Endothelial cell of umbilical vein (primary cell): ENCODE data around the gene ERBB2. TPM values are rescaled to one million over a fixed set of nuclear protein-coding genes. Genes with fewer than 3 reads are reported as not detected.

Source experiments
- BruUV-seq: library from RNA; stranded (reverse); fragments of 400-500 nt; replicated peaks from 2 replicates; lab custom pipeline; 2021; lab: Mats Ljungman, UMichigan
- CTCF ChIA-PET: fragments of 300-600, 350-600 bp; sonication (Branson Sonifier 250); formaldehyde crosslinking; loops from one replicate; lab custom pipeline; 2021; ENCODE audit warnings: antibody characterized with exemption, inconsistent platforms; lab: Charles Lee
- POLR2A ChIA-PET: fragments of 300-600, 350-600 bp; sonication (Branson Sonifier 250); formaldehyde crosslinking; loops from one replicate; lab custom pipeline; 2021; ENCODE audit warnings: antibody characterized with exemption, inconsistent platforms; lab: Charles Lee
- DNase-seq: peaks from one replicate; pipeline ENCODE4 v3.0.0-alpha.2; 2011; ENCODE audit warnings: low read depth, low spot score
- FAIRE-seq: peaks from 2 replicates; lab custom pipeline; 2011; peaks lifted over from hg19 to GRCh38; lab: Jason Lieb, UNC
- H2AFZ ChIP-seq: 2 replicates; pipeline ENCODE4 v1.6.0; 2012; ENCODE audit warnings: low read depth, low read length, control low read depth, inconsistent platforms
- H3K27ac ChIP-seq: 2 replicates; pipeline ENCODE4 v1.5.1; 2011; ENCODE audit warnings: low read depth, mild to moderate bottlenecking, control low read depth, low read length, moderate library complexity; ENCODE audit not compliant: insufficient read depth
- H3K27me3 ChIP-seq, 2 experiments: 2 replicates each; pipeline versions ENCODE4 v1.6.0 to v1.6.1; 2011; ENCODE audit warnings: low read length in 2 of 2, mixed read lengths in 1 of 2; ENCODE audit not compliant: control insufficient read depth in 2 of 2, insufficient read depth in 2 of 2
- H3K36me3 ChIP-seq, 2 experiments: 2 replicates in 1 of 2; 3 replicates in 1 of 2; pipeline ENCODE4 v1.5.1; 2011; ENCODE audit warnings: low read length in 2 of 2, mild to moderate bottlenecking in 1 of 2, moderate library complexity in 1 of 2; ENCODE audit not compliant: control insufficient read depth in 2 of 2, insufficient read depth in 2 of 2; ENCODE audit errors: extremely low read depth in 1 of 2
- H3K4me1 ChIP-seq: 3 replicates; pipeline ENCODE4 v1.5.1; 2011; ENCODE audit warnings: mild to moderate bottlenecking, low read length; ENCODE audit not compliant: control insufficient read depth, insufficient read depth; ENCODE audit errors: extremely low read depth
- H3K4me2 ChIP-seq: 2 replicates; pipeline ENCODE4 v1.6.1; 2011; ENCODE audit warnings: low read length, control low read depth, mixed read lengths; ENCODE audit not compliant: insufficient read depth
- H3K4me3 ChIP-seq, 3 experiments: fragments of 200-600 bp in 1 of 3; sonication (generic), shearing (Covaris generic) in 1 of 3; replicated peaks in 1 of 3; 2 replicates each; pipeline ENCODE4 v1.5.1; 2011 to 2016; ENCODE audit warnings: control low read depth in 3 of 3, low read length in 3 of 3, mild to moderate bottlenecking in 2 of 3, inconsistent platforms in 1 of 3, low read depth in 1 of 3, moderate library complexity in 1 of 3; ENCODE audit not compliant: insufficient read depth in 1 of 3
- H3K79me2 ChIP-seq: 2 replicates; pipeline ENCODE4 v1.6.0; 2012; ENCODE audit warnings: low read length, inconsistent platforms; ENCODE audit not compliant: control insufficient read depth, insufficient read depth
- H3K9ac ChIP-seq: replicated peaks from 2 replicates; pipeline ENCODE3; 2011; ENCODE audit warnings: low read length, control low read depth; ENCODE audit not compliant: insufficient read depth; ENCODE audit errors: extremely low read depth
- H3K9me1 ChIP-seq: replicated peaks from 3 replicates; pipeline ENCODE4 v1.6.0; 2011; ENCODE audit warnings: mild to moderate bottlenecking, low read length; ENCODE audit not compliant: control insufficient read depth, insufficient read depth; ENCODE audit errors: extremely low read depth
- H3K9me3 ChIP-seq: replicated peaks from 2 replicates; pipeline ENCODE4 v1.5.1; 2012; ENCODE audit warnings: low read length, inconsistent platforms; ENCODE audit not compliant: control insufficient read depth, insufficient read depth
- H4K20me1 ChIP-seq: replicated peaks from 2 replicates; pipeline ENCODE3; 2011; ENCODE audit warnings: mild to moderate bottlenecking, low read length; ENCODE audit not compliant: control insufficient read depth, insufficient read depth; ENCODE audit errors: extremely low read depth
- CTCF ChIP-seq, 2 donors: IDR thresholded peaks; 1 replicate in 1 of 2; 2 replicates in 1 of 2; pipeline ENCODE4 v1.5.1; 2011; ENCODE audit warnings: low read length in 2 of 2, mild to moderate bottlenecking in 2 of 2, moderate library complexity in 2 of 2, control low read depth in 1 of 2, inconsistent platforms in 1 of 2, low read depth in 1 of 2; ENCODE audit not compliant: insufficient read depth in 1 of 2; ENCODE audit errors: extremely low read depth in 1 of 2
- FOS ChIP-seq: IDR thresholded peaks from 2 replicates; pipeline ENCODE4 v1.6.1; 2011; ENCODE audit warnings: mild to moderate bottlenecking, low read length, moderate library complexity, borderline replicate concordance; ENCODE audit not compliant: insufficient read depth
- GATA2 ChIP-seq: IDR thresholded peaks from 2 replicates; pipeline ENCODE4 v1.7.0; 2011; ENCODE audit warnings: low read depth, mild to moderate bottlenecking, moderate library complexity, mixed read lengths, low read length; ENCODE audit not compliant: insufficient read length, insufficient read depth
- JUN ChIP-seq: IDR thresholded peaks from 2 replicates; pipeline ENCODE4 v1.6.1; 2011; ENCODE audit warnings: borderline replicate concordance, low read depth; ENCODE audit not compliant: insufficient read length, insufficient read depth
- MAX ChIP-seq: IDR thresholded peaks from 2 replicates; pipeline ENCODE4 v1.6.1; 2011; ENCODE audit not compliant: insufficient read depth, insufficient read length
- MYC ChIP-seq: IDR thresholded peaks from one replicate; pipeline ENCODE4 v1.6.1; 2011; ENCODE audit warnings: mild to moderate bottlenecking, low read depth, low read length
- POLR2AphosphoS5 ChIP-seq: IDR thresholded peaks from 2 replicates; pipeline ENCODE4 v1.6.1; 2012; ENCODE audit warnings: low read depth, mild to moderate bottlenecking, control low read depth, low read length, moderate library complexity; ENCODE audit not compliant: insufficient read depth
- dilution Hi-C: fragments of 300-500 bp; cut with MboI; formaldehyde crosslinking; loops from one replicate; pipeline ENCODE4 v1.15.0; 2019; ENCODE audit warnings: low sequenced_read_pairs; ENCODE audit not compliant: extremely low pct_ligation_motif_present
- intact Hi-C: fragments of 100-400 bp; cut with micrococcal nuclease; formaldehyde crosslinking; loops from one replicate; pipeline ENCODE4 v1.10.0; 2022
- polyA plus RNA-seq, 4 experiments: library from polyadenylated mRNA; depleted of rRNA in 3 of 4; stranded (reverse) in 3 of 4; unstranded in 1 of 4; fragments of >200 nt; gene quantifications; 2 replicates each; pipeline versions ENCODE4 v1.2.1 to v1.2.3, GENCODE V29; 2011 to 2012; ENCODE audit warnings: missing spikeins in 1 of 4
- total RNA-seq: library from RNA; stranded (reverse); gene quantifications from 2 replicates; pipeline ENCODE4 v1.2.3, GENCODE V29; 2021

The ERBB2 gene
- total and polyA plus RNA-seq, 2 donors (not counting 3 experiments of a cell fraction or from before 2014, with no cell fraction given), result 20.6 to 32.9 TPM

GRCh38 chr17:39755554-39756379 is 55.9 kb downstream of the ERBB2 start:
- DNase-seq (no peak), FAIRE-seq (no peak)
- H3K4me1 ChIP-seq, result peaks cover 9% of the 10 kb centered on the region
- H3K4me2 ChIP-seq, result no peak overlapping the region
- no peak overlapping the region for H2AFZ ChIP-seq
- intact Hi-C loops (no loop called here), dilution Hi-C loops (no loop called here)
- H3K27ac ChIP-seq, result no peak overlapping the region
- H3K9ac ChIP-seq, result no peak overlapping the region
- H4K20me1 ChIP-seq, result no peaks in the 10 kb centered on the region
- H3K4me3 ChIP-seq, result no peak overlapping the region
- POLR2A ChIA-PET, result no interaction called here
- H3K9me3 ChIP-seq, result no peaks in the 10 kb centered on the region
- TF ChIP-seq CTCF (IDR thresholded peaks at IDR 0.05; ENCODE audit: extremely low read depth in 1 of 2, insufficient read depth in 1 of 2, low read depth in 1 of 2, low read length in 2 of 2) (no peak), GATA2 (no peak), POLR2AphosphoS5 (no peak), FOS (no peak), JUN (no peak), MYC (no peak), MAX (no peak)
- BruUV-seq, result no TSS peak
- H3K79me2 ChIP-seq, result no peaks in the 10 kb centered on the region
- peaks cover 9 to 16% of the 10 kb centered on the region in 2 experiments for H3K27me3 ChIP-seq
- H3K36me3 ChIP-seq, result no peaks in the 10 kb centered on the region
- CTCF ChIA-PET, result interaction anchor here (1.1 to 4.9 kb wide), 5 partner anchors 26 to 135 kb away, joined by 4 to 84 read pairs (median 10); partner anchors contain the start of gene MIEN1
- H3K9me1 ChIP-seq, result no peaks in the 10 kb centered on the region
